WI38 (cell line): Measurements from ENCODE around the gene TTPAL.

ENCODE experiments used
- H3K4me3 ChIP-seq: 2 replicates; pipeline ENCODE4 v1.5.1; 2011; ENCODE audit warnings: low read depth, mild to moderate bottlenecking, control low read depth, low read length
- CTCF ChIP-seq: IDR thresholded peaks from 2 replicates; pipeline ENCODE4 v1.5.1; 2012; ENCODE audit warnings: low read depth, mild to moderate bottlenecking, control low read depth, low read length

TTPAL gene

GRCh38 chr20:44445742-44446710, 29.6 kb upstream of the TTPAL start:
- H3K4me3 ChIP-seq: no peak overlapping the region
- TF ChIP-seq CTCF: no peak

GRCh38 chr20:44447827-44448419, 27.8 kb upstream of the TTPAL start:
- H3K4me3 ChIP-seq: no peak overlapping the region
- no peak for TF ChIP-seq CTCF

- TF ChIP-seq CTCF: no peak
- H3K4me3 ChIP-seq: no peak overlapping the region
These were observed 26.7 kb upstream of the TTPAL start for GRCh38 chr20:44448753-44449546.

GRCh38 chr20:44449864-44450263, 25.8 kb upstream of the TTPAL start:
- no peak overlapping the region for H3K4me3 ChIP-seq
- no peak for TF ChIP-seq CTCF

- no peak for TF ChIP-seq CTCF
- no peak overlapping the region for H3K4me3 ChIP-seq
These were observed 25.3 kb upstream of the TTPAL start for GRCh38 chr20:44450281-44450889.

GRCh38 chr20:44450903-44451450, 24.7 kb upstream of the TTPAL start:
- no peak overlapping the region for H3K4me3 ChIP-seq
- TF ChIP-seq CTCF: no peak
